NT2/D1 (cell line): ENCODE results near the gene ERBB4.

ENCODE experiments used
- SUZ12 ChIP-seq: IDR thresholded peaks from 2 replicates; pipeline ENCODE4 v1.6.1; 2011; ENCODE audit not compliant: insufficient read length, insufficient read depth; ENCODE audit errors: extremely low read depth
- YY1 ChIP-seq: IDR thresholded peaks from 2 replicates; pipeline ENCODE4 v1.6.1; 2011; ENCODE audit not compliant: insufficient read length, insufficient read depth
- ZNF274 ChIP-seq: IDR thresholded peaks from 2 replicates; pipeline ENCODE4 v1.6.1; 2011; ENCODE audit warnings: mild to moderate bottlenecking, low read depth, low read length

GRCh38 chr2:211762479-211762878 is 776.1 kb downstream of the ERBB4 start:
- TF ChIP-seq YY1 (no peak), ZNF274 (no peak), SUZ12 (no peak)
